GM13977 (cell line): ENCODE measurements around the gene FUCA2.

Experiments
- DNase-seq: peaks from one replicate; pipeline ENCODE4 v3.0.0; 2012; ENCODE audit warnings: low spot score
- CTCF ChIP-seq: IDR thresholded peaks from 2 replicates; pipeline ENCODE4 v1.5.1; 2012; ENCODE audit warnings: mild to moderate bottlenecking, control low read depth; ENCODE audit not compliant: insufficient read depth; ENCODE audit errors: extremely low read depth, missing control alignments
- in situ Hi-C: fragments of 300-500 bp; cut with MboI; formaldehyde crosslinking; loops from one replicate; pipeline ENCODE4 v1.12.0; 2022; ENCODE audit warnings: low sequenced_read_pairs, low pct_unique_long_range_greater_than_20kb, mixed read lengths, inconsistent platforms; ENCODE audit not compliant: unreplicated experiment

Gene FUCA2

GRCh38 chr6:143490775-143491174, 20.7 kb downstream of the FUCA2 start:
- in situ Hi-C loops: no loop called here
- no peak for DNase-seq
- TF ChIP-seq CTCF: no peak

- in situ Hi-C loops: no loop called here
- no peak for DNase-seq
- TF ChIP-seq CTCF: no peak
Observed at GRCh38 chr6:143490244-143490643, 21.3 kb downstream of the FUCA2 start.

GRCh38 chr6:143486752-143487151, 24.8 kb downstream of the FUCA2 start:
- no peak for TF ChIP-seq CTCF
- in situ Hi-C loops: no loop called here

GRCh38 chr6:143485967-143486366, 25.6 kb downstream of the FUCA2 start:
- no peak for TF ChIP-seq CTCF
- no peak for DNase-seq
- in situ Hi-C loops: no loop called here

More at GRCh38 chr6:143486752-143487151, 24.8 kb downstream of the FUCA2 start:
- no peak for DNase-seq

- no peak for TF ChIP-seq CTCF
- in situ Hi-C loops: no loop called here
- DNase-seq: no peak
Observed at GRCh38 chr6:143482593-143482992, 28.9 kb downstream of the FUCA2 start.

GRCh38 chr6:143478479-143479062, 32.9 kb downstream of the FUCA2 start:
- DNase-seq: peak; percentile 6

More at GRCh38 chr6:143478479-143479062, 32.9 kb downstream of the FUCA2 start:
- TF ChIP-seq CTCF: no peak
- in situ Hi-C loops: no loop called here
